ENCODE measurements around the gene UBE2E2. TPM values are rescaled to one million over a fixed set of nuclear protein-coding genes. Genes with fewer than 3 reads are reported as not detected.

The UBE2E2 gene
- total RNA-seq, 1 donor from 2014 or later = 13.9 TPM

DNA sequence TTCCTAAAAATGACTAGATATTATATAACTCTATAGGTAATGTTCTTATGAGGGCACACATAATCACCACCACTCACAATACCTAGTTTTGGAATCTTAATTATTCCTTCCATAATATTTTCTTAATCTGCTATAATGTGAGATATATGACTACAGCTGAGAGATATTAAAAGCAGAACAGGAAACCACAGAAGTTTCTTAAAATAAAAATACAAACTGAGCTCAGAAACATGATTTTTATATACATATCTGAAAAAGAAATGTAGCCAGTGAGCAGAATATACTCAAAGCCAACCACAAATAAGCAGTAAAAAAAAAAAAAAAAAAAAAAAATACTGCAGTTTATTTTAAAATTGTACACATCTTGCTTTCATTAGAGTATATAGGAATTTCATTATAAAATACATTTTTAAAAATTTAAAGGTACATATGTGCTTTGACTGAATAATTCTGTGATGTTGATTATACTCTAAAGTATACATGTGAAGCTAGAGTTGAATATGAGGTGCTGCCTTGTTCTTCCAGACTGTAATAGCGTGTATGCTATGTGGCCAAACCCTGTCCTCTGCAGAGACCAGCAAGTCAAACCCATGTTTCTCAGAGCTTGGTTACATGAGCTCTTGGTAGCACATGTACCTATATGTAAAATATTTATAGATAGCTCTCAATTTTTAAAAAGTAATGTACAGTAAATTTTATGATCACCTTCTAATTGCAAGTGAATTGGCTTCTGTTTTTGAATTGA is 175.0 kb downstream of the UBE2E2 start:
- H3K36me3 Mint-ChIP-seq (ENCODE audit: low read depth) = no peaks in the 10 kb centered on the region
- no peaks in the 10 kb centered on the region for H3K9me3 Mint-ChIP-seq
- H3K4me3 Mint-ChIP-seq = no peak overlapping the region
- no peak overlapping the region for H3K27ac Mint-ChIP-seq
- no peaks in the 10 kb centered on the region for H3K27me3 Mint-ChIP-seq (ENCODE audit: insufficient read depth)
- intact Hi-C loops (cut with micrococcal nuclease) = no loop called here
- H3K4me1 Mint-ChIP-seq (ENCODE audit: low read depth) = no peaks in the 10 kb centered on the region
- no peak for DNase-seq (ENCODE audit: low spot score)

GRCh38 chr3:23383875-23384274 is 180.7 kb downstream of the UBE2E2 start:
- Mint-ChIP-seq H3K27me3 (ENCODE audit: insufficient read depth) (peaks cover 2% of the 10 kb centered on the region), H3K9me3 (no peaks in the 10 kb centered on the region), H3K4me3 (no peak overlapping the region), H3K27ac (no peak overlapping the region), H3K4me1 (ENCODE audit: low read depth) (no peaks in the 10 kb centered on the region), H3K36me3 (ENCODE audit: low read depth) (no peaks in the 10 kb centered on the region)
- intact Hi-C loops (cut with micrococcal nuclease) = no loop called here
- no peak for DNase-seq (ENCODE audit: low spot score)

- Mint-ChIP-seq H3K27ac (no peak overlapping the region), H3K4me3 (no peak overlapping the region), H3K27me3 (ENCODE audit: insufficient read depth) (peaks cover 2% of the 10 kb centered on the region), H3K36me3 (ENCODE audit: low read depth) (no peaks in the 10 kb centered on the region), H3K4me1 (ENCODE audit: low read depth) (no peaks in the 10 kb centered on the region), H3K9me3 (no peaks in the 10 kb centered on the region)
- no peak for DNase-seq (ENCODE audit: low spot score)
- intact Hi-C loops (cut with micrococcal nuclease) = no loop called here
Measured at GRCh38 chr3:23385327-23385726, 182.2 kb downstream of the UBE2E2 start.

DNA sequence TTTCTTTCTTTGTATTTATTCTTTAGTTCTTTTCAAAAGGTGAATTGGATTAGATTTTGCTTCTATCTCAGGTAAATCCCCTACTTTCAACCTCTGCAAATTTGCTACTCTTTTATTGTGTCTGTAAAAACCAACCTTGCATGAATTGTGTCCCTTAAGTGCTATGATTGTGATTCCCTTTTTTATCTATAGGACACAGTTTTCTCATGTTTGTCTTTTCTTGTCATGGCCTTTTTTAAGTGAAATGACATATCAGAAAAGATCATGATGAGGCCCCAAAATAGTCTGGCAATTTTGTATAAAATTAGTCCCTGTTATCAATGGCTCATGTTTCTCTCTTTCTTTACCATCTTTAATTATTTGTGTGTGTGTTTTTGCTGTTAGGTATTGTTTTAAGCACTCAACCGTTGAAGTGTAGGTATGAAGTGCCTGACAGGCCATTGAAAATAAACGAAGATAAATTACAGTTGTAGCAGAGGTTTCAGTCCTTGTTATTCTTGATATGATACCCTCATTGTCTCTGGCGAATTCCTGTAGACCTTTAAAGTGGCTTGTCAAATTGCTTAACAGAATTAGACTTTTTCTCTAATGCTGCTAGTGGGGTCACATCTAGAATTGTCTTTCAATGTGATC is 184.3 kb downstream of the UBE2E2 start:
- H3K4me1 Mint-ChIP-seq (ENCODE audit: low read depth) = no peaks in the 10 kb centered on the region
- intact Hi-C loops (cut with micrococcal nuclease) = no loop called here
- no peaks in the 10 kb centered on the region for H3K36me3 Mint-ChIP-seq (ENCODE audit: low read depth)
- no peaks in the 10 kb centered on the region for H3K9me3 Mint-ChIP-seq
- H3K27me3 Mint-ChIP-seq (ENCODE audit: insufficient read depth) = peaks cover 2% of the 10 kb centered on the region
- H3K4me3 Mint-ChIP-seq = no peak overlapping the region
- DNase-seq (ENCODE audit: low spot score) = no peak
- H3K27ac Mint-ChIP-seq = no peak overlapping the region

DNA sequence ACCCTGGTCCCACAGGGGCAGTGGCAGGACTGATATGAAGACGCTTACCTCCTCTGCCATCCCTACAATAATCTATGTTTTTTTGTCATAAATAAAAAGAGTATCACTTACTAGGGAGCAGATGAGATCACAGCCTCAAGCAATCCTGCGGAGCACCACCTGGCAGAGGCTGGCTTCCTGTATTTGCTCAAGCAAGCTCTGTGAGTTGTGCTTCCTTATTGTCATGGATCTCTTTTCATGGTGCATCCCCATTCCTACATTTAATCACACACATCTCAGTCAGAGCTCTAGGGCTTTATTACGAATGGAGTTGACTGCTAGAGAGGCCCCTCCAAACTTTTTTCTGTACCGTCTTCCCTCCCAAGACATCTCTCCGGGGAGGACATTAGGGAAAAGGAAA is 186.0 kb downstream of the UBE2E2 start:
- no peaks in the 10 kb centered on the region for H3K9me3 Mint-ChIP-seq
- H3K27ac Mint-ChIP-seq = no peak overlapping the region
- peaks cover 2% of the 10 kb centered on the region for H3K27me3 Mint-ChIP-seq (ENCODE audit: insufficient read depth)
- no peaks in the 10 kb centered on the region for H3K4me1 Mint-ChIP-seq (ENCODE audit: low read depth)
- no peak for DNase-seq (ENCODE audit: low spot score)
- H3K36me3 Mint-ChIP-seq (ENCODE audit: low read depth) = no peaks in the 10 kb centered on the region
- no peak overlapping the region for H3K4me3 Mint-ChIP-seq
- intact Hi-C loops (cut with micrococcal nuclease) = no loop called here

GRCh38 chr3:23389686-23390085 is 186.6 kb downstream of the UBE2E2 start:
- intact Hi-C loops (cut with micrococcal nuclease) = no loop called here
- H3K4me3 Mint-ChIP-seq = no peak overlapping the region

DNA sequence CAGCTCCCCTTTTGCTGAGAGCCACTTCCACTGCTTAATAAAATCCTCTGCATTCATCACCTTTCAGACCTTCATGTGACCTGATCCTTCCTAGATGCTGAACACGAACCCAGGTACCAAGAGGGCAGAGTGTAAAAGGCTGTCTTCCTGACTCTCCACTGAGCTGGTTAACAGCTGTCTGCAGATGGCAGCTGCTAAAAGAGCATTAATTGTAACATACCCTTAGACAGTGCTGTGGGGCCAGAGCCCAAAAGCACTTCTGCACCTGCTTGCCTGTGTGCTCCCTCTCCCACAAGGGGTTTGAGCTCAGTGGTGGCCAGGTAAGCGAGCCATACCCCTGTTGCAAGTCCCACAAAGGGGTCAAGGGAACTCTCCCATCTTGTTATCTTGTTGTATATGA is 187.3 kb downstream of the UBE2E2 start:
- DNase-seq (ENCODE audit: low spot score) = no peak
- intact Hi-C loops (cut with micrococcal nuclease) = no loop called here

More at GRCh38 chr3:23389686-23390085, 186.6 kb downstream of the UBE2E2 start:
- no peak for DNase-seq (ENCODE audit: low spot score)
- H3K27me3 Mint-ChIP-seq (ENCODE audit: insufficient read depth) = peaks cover 2% of the 10 kb centered on the region
- H3K27ac Mint-ChIP-seq = no peak overlapping the region
- H3K4me1 Mint-ChIP-seq (ENCODE audit: low read depth) = no peaks in the 10 kb centered on the region
- no peaks in the 10 kb centered on the region for H3K36me3 Mint-ChIP-seq (ENCODE audit: low read depth)
- H3K9me3 Mint-ChIP-seq = no peaks in the 10 kb centered on the region

DNA sequence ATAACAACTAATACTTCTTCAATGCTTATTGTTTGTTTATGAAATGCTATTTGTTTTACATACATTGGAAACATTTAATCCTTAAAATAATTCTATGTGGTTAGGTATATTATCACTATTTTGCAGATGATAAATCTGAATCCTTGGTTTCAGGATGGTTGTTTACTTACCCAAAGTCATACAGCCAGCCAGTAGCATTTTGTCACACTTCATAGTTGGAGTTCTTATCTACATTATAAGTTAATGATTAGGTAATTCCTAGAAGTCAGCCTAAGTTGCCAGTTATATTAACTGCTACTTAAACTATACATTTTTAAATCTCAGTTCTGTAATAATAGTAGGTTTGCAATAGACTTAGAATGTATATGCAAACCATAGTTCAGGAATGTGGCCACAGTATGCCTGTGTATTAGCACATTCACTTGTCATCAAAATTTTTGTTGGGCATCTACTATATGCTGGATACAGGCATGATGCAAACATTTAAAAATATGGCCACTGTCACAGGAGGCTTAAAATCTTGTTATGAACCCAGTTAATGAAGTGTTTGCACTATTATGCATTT is 187.9 kb downstream of the UBE2E2 start:
- H3K4me3 Mint-ChIP-seq = no peak overlapping the region
- no peaks in the 10 kb centered on the region for H3K4me1 Mint-ChIP-seq (ENCODE audit: low read depth)
- no peak for DNase-seq (ENCODE audit: low spot score)
- peaks cover 2% of the 10 kb centered on the region for H3K27me3 Mint-ChIP-seq (ENCODE audit: insufficient read depth)
- no peak overlapping the region for H3K27ac Mint-ChIP-seq
- intact Hi-C loops (cut with micrococcal nuclease) = no loop called here
- H3K9me3 Mint-ChIP-seq = no peaks in the 10 kb centered on the region
- H3K36me3 Mint-ChIP-seq (ENCODE audit: low read depth) = no peaks in the 10 kb centered on the region

More for the DNA sequence above, 187.3 kb downstream of the UBE2E2 start:
- peaks cover 2% of the 10 kb centered on the region for H3K27me3 Mint-ChIP-seq (ENCODE audit: insufficient read depth)
- no peaks in the 10 kb centered on the region for H3K9me3 Mint-ChIP-seq
- no peaks in the 10 kb centered on the region for H3K4me1 Mint-ChIP-seq (ENCODE audit: low read depth)
- no peak overlapping the region for H3K27ac Mint-ChIP-seq
- no peak overlapping the region for H3K4me3 Mint-ChIP-seq
- no peaks in the 10 kb centered on the region for H3K36me3 Mint-ChIP-seq (ENCODE audit: low read depth)

DNA sequence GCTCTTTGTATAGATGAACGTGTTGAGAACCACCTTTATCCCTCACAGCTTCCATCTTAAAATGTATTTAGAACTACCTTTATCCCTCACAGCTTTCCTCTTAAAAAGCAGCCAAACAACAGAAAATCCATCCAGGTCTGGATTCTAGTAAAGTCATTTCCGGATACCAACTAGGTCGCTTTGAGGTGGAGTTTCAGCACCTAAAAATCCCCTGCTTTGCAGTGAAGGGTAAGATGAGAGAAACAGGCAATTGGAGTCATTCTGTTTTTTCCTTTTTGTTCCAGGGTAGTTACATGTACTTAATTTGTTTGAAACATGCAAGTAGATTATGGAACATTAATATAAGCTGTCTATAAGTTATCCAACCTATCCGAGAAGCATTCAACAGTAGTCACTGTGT is 192.0 kb downstream of the UBE2E2 start:
- Mint-ChIP-seq H3K4me1 (ENCODE audit: low read depth) (no peaks in the 10 kb centered on the region), H3K27ac (no peak overlapping the region), H3K9me3 (no peaks in the 10 kb centered on the region), H3K4me3 (no peak overlapping the region), H3K27me3 (ENCODE audit: insufficient read depth) (no peaks in the 10 kb centered on the region), H3K36me3 (ENCODE audit: low read depth) (no peaks in the 10 kb centered on the region)
- intact Hi-C loops (cut with micrococcal nuclease) = no loop called here
- DNase-seq (ENCODE audit: low spot score) = no peak

GRCh38 chr3:23396746-23397145 is 193.6 kb downstream of the UBE2E2 start:
- Mint-ChIP-seq H3K9me3 (no peaks in the 10 kb centered on the region), H3K27me3 (ENCODE audit: insufficient read depth) (no peaks in the 10 kb centered on the region), H3K27ac (no peak overlapping the region), H3K36me3 (ENCODE audit: low read depth) (no peaks in the 10 kb centered on the region), H3K4me1 (ENCODE audit: low read depth) (no peaks in the 10 kb centered on the region), H3K4me3 (no peak overlapping the region)
- intact Hi-C loops (cut with micrococcal nuclease) = no loop called here
- DNase-seq (ENCODE audit: low spot score) = no peak

GRCh38 chr3:23399221-23399620 is 196.1 kb downstream of the UBE2E2 start:
- intact Hi-C loops (cut with micrococcal nuclease) = no loop called here
- H3K27ac Mint-ChIP-seq = no peak overlapping the region
- no peak for DNase-seq (ENCODE audit: low spot score)
- H3K9me3 Mint-ChIP-seq = no peaks in the 10 kb centered on the region
- no peak overlapping the region for H3K4me3 Mint-ChIP-seq
- peaks cover 3% of the 10 kb centered on the region for H3K27me3 Mint-ChIP-seq (ENCODE audit: insufficient read depth)
- H3K36me3 Mint-ChIP-seq (ENCODE audit: low read depth) = no peaks in the 10 kb centered on the region
- peaks cover 9% of the 10 kb centered on the region for H3K4me1 Mint-ChIP-seq (ENCODE audit: low read depth)

DNA sequence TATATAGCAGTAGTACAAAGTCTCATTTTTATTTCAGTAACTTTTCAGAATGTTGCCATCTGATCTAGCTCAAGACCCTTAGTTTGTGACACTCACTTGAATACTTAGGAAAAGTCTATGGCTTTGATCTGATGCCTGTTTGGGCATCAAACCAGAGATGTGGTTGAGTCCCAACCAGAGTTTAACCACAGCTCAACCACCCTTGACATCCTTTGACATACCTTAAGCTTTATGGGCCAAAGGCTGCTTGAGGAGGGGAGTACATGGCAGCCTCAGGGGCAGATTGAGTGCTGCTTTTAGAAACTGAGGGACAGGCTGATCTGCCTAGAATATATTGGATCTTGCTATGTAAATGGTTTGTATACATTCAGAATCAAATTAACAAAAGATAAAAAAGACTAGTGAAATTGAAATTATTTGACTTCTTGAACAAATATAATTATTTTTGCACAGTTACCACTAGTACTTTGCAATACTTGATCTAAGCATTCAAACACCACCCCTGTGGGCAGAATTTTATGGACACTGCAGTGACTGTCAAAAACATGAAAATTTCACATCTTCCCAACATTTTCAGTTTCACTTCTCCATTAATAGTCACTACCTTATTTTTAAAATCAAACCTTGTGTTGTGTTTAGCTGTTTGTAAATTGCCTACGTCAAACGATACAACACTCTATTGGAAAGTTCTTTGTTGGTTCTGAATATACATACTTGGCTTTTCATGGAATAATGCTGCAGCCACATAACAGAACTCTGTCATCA is 199.8 kb downstream of the UBE2E2 start:
- H3K9me3 Mint-ChIP-seq = no peaks in the 10 kb centered on the region
- H3K27me3 Mint-ChIP-seq (ENCODE audit: insufficient read depth) = peaks cover 10% of the 10 kb centered on the region
- no peak for DNase-seq (ENCODE audit: low spot score)
- peaks cover 9% of the 10 kb centered on the region for H3K4me1 Mint-ChIP-seq (ENCODE audit: low read depth)
- H3K27ac Mint-ChIP-seq = no peak overlapping the region
- no peak overlapping the region for H3K4me3 Mint-ChIP-seq
- H3K36me3 Mint-ChIP-seq (ENCODE audit: low read depth) = no peaks in the 10 kb centered on the region
- intact Hi-C loops (cut with micrococcal nuclease) = no loop called here

- Mint-ChIP-seq H3K9me3 (no peaks in the 10 kb centered on the region), H3K4me1 (ENCODE audit: low read depth) (peaks cover 9% of the 10 kb centered on the region), H3K36me3 (ENCODE audit: low read depth) (no peaks in the 10 kb centered on the region), H3K27me3 (ENCODE audit: insufficient read depth) (peaks cover 10% of the 10 kb centered on the region), H3K27ac (no peak overlapping the region), H3K4me3 (no peak overlapping the region)
- no peak for DNase-seq (ENCODE audit: low spot score)
- intact Hi-C loops (cut with micrococcal nuclease) = no loop called here
Measured at GRCh38 chr3:23404246-23404645, 201.1 kb downstream of the UBE2E2 start.

All from activated T-helper 1 cell treated with anti-CD3 and anti-CD28 coated beads, Interleukin-12 subunit alpha, Interleukin-12 subunit beta, Interleukin-2, Interleukin-4 antibody, amounts not matched to agents 30 ng/mL and 10 ng/mL and 1 ng/mL, durations not matched to agents 14 hours and 24 hours and 36 hours (primary cell).